GM06990 (cell line): ENCODE measurements around the gene MGMT.

Source experiments
- DNase-seq: peaks from one replicate; pipeline ENCODE4 v3.0.0-alpha.2; 2011; ENCODE audit not compliant: insufficient read length; ENCODE audit errors: extremely low read depth
- H3K27me3 ChIP-seq: replicated peaks from 2 replicates; pipeline ENCODE4 v1.6.0; 2011; ENCODE audit warnings: low read length; ENCODE audit not compliant: control insufficient read depth, insufficient read depth
- H3K36me3 ChIP-seq: 2 replicates; pipeline ENCODE4 v1.5.1; 2011; ENCODE audit warnings: low read length; ENCODE audit not compliant: control insufficient read depth, insufficient read depth
- H3K4me3 ChIP-seq: replicated peaks from 2 replicates; pipeline ENCODE4 v1.5.1; 2011; ENCODE audit warnings: low read depth, mild to moderate bottlenecking, control low read depth, low read length
- CTCF ChIP-seq: IDR thresholded peaks from 2 replicates; pipeline ENCODE4 v1.5.1; 2011; ENCODE audit warnings: low read length, control low read depth, mild to moderate bottlenecking, inconsistent platforms; ENCODE audit not compliant: insufficient read depth, poor library complexity, severe bottlenecking

Gene MGMT

GRCh38 chr10:129455625-129456024, 11.4 kb upstream of the MGMT start:
- Histone ChIP-seq H3K4me3 (no peak overlapping the region), H3K27me3 (no peaks in the 10 kb centered on the region), H3K36me3 (no peaks in the 10 kb centered on the region)
- no peak for DNase-seq
- no peak for TF ChIP-seq CTCF

- no peak for DNase-seq
- no peaks in the 10 kb centered on the region for H3K27me3 ChIP-seq
- H3K4me3 ChIP-seq = no peak overlapping the region
- H3K36me3 ChIP-seq = no peaks in the 10 kb centered on the region
- TF ChIP-seq CTCF = no peak
These were observed 7.1 kb upstream of the MGMT start for GRCh38 chr10:129459762-129460539.

- DNase-seq = no peak
- Histone ChIP-seq H3K36me3 (no peaks in the 10 kb centered on the region), H3K27me3 (no peaks in the 10 kb centered on the region), H3K4me3 (no peak overlapping the region)
- no peak for TF ChIP-seq CTCF
These were observed 4.7 kb upstream of the MGMT start for GRCh38 chr10:129462257-129462795.

GRCh38 chr10:129464251-129464650, 2.8 kb upstream of the MGMT start:
- H3K27me3 ChIP-seq = no peaks in the 10 kb centered on the region
- no peak for DNase-seq
- H3K4me3 ChIP-seq = no peak overlapping the region
- H3K36me3 ChIP-seq = no peaks in the 10 kb centered on the region
- TF ChIP-seq CTCF = no peak

GRCh38 chr10:129465796-129466702, 992 bp upstream of the MGMT start:
- TF ChIP-seq CTCF = no peak
- Histone ChIP-seq H3K36me3 (no peaks in the 10 kb centered on the region), H3K27me3 (no peaks in the 10 kb centered on the region), H3K4me3 (peak overlapping the region; percentile 63)
- DNase-seq = no peak
